Body of pancreas (tissue), 4 donors: ENCODE data around the gene RXFP4.

ENCODE experiments used
- CTCF ChIP-seq, 7 experiments: fragments of 450-650 bp in 4 of 7; fragments of 200-600 bp in 3 of 7; sonication (generic) in 3 of 7; IDR thresholded peaks; one replicate each; pipeline ENCODE4 v1.5.1; 2016 to 2019; ENCODE audit warnings: antibody characterized with exemption in 7 of 7
- POLR2A ChIP-seq, 3 donors: fragments of 450-650 bp; IDR thresholded peaks; one replicate each; pipeline ENCODE4 v1.6.1; 2016; ENCODE audit warnings: antibody characterized with exemption in 3 of 3, mild to moderate bottlenecking in 2 of 3

GRCh38 chr1:155983191-155984024 is 42.0 kb downstream of the RXFP4 start:
- no peak for TF ChIP-seq CTCF (IDR thresholded peaks at IDR 0.05)
- no peak for TF ChIP-seq POLR2A (IDR thresholded peaks at IDR 0.05)
